HG02870 (cell line): ENCODE results near the gene PSPH.
"Not testable (repeated sequence)": the region's sequence is repeated elsewhere in the genome, so short reads cannot be mapped to it uniquely, and the experiment has no call there.

Source experiments
- ATAC-seq: cut with Tn5 transposase; IDR thresholded peaks from one replicate; pipeline ENCODE4 v1.9.1; 2021; ENCODE audit warnings: mild to moderate bottlenecking, moderate library complexity; ENCODE audit not compliant: unreplicated experiment

Gene PSPH

DNA sequence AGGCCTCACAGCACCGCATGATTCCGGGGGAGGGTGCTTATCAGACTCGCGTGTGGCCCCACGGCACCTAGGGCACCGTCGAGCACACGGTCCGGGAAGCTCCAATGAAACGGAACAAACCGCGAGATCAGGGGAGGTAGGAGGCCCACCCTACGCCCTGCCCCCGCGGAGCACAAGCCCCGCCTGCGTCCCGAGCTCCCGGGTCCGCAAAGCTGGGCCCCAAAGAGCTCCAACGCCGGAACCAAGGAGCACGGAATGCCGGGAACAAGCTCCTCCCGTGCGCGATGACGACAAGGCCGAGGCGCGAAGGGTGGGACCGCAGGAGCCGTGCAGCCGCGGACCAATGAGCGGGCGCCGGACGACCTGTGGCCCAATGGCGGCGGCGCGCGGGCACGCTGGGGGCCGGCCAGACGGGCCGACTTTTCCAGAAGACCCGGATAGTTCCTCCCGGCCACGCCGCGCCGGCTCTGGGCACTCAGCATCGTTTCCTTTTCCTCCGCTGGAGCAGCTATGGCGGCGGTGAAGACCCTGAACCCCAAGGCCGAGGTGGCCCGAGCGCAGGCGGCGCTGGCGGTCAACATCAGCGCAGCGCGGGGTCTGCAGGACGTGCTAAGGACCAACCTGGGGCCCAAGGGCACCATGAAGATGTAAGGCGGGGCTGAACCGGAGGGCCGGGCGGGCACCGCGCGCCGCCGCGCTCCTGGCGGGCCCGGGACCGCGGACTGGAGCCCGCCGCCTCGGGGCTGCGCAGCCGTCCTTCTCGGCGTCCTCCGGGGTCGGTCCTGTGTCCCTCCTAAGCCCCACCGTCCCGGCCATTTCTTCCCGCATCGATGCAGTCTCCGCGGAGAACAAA, at the start of gene PSPH, which contains the start of gene CCT6A:
PSPH (minus strand) TSS at position 106 of the 853 bp plus-strand sequence. CDS start 30,232 bp downstream, outside the sequence.
CCT6A (plus strand) TSS at position 427 of the 853 bp plus-strand sequence; CDS start at position 511, 84 bp downstream.
- peak; percentile 92 for ATAC-seq

- no peak for ATAC-seq
Observed at GRCh38 chr7:56099653-56100052, 48.4 kb upstream of the PSPH start.

- ATAC-seq: not testable (repeated sequence)
Observed at GRCh38 chr7:56098187-56099008, 47.2 kb upstream of the PSPH start.

- no peak for ATAC-seq
Observed at GRCh38 chr7:56097700-56098099, 46.5 kb upstream of the PSPH start.

DNA sequence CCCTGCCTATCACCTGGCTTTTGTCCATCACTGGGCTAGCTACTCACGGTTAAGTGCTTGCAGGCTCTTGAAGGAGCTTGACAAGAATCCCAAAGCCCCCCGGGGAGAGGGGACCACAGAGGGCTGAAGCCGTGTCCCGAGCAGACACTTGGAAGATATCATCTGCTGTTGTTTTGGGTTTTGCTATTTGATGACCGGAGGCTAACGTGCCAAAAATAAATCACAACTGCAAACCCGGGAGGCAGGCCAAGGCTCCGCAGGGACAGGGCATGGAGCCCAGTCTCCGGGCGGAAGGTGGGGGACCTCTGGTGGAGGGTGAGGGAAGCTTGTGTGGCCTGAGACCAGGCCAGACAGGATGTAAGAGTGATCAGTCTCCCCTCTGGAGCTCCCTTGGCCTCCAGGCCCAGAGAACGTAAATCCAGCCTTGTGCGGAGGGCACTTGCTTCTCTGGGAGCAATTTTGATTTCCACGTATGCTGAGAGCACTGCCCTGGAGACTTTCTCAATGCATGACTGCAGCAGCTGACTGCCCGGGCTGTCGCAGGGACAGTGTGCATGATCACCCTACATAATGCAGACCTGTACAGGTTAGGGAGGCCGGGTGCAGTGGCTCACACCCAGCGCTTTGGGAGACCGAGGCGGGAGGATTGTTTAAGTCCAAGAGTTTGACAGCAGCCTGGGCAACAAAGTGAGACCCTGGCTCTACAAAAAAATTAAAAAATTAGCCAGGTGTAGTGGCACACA, 41.7 kb upstream of the PSPH start, which contains the start of gene PHKG1:
PHKG1 (minus strand) TSS at position 164 of the 743 bp plus-strand sequence. CDS start 4,011 bp downstream, outside the sequence.
- no peak for ATAC-seq

DNA sequence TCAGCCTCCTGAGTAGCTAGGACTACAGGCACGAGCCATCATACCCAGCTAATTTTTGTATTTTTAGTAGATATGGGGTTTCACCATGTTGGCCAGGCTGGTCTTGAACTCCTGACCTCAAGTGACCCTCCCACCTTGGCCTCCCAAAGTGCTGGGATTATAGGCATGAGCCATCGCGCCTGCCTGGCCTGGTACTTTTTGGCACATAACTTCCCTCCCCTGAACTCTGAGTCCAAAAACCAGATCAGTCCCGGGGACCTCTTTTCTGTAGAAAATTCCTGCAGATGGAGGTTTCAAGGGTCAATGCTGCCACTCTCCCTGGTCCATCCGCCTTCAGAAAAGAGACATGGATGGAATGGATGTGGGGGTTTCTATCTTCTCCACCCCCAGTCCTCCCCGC, 41.1 kb upstream of the PSPH start:
- not testable (repeated sequence) for ATAC-seq

GRCh38 chr7:56091591-56091990, 40.3 kb upstream of the PSPH start:
- no peak for ATAC-seq

- no peak for ATAC-seq
Observed at GRCh38 chr7:56087445-56087844, 36.2 kb upstream of the PSPH start.

- no peak for ATAC-seq
Observed at GRCh38 chr7:56086761-56087160, 35.5 kb upstream of the PSPH start.

DNA sequence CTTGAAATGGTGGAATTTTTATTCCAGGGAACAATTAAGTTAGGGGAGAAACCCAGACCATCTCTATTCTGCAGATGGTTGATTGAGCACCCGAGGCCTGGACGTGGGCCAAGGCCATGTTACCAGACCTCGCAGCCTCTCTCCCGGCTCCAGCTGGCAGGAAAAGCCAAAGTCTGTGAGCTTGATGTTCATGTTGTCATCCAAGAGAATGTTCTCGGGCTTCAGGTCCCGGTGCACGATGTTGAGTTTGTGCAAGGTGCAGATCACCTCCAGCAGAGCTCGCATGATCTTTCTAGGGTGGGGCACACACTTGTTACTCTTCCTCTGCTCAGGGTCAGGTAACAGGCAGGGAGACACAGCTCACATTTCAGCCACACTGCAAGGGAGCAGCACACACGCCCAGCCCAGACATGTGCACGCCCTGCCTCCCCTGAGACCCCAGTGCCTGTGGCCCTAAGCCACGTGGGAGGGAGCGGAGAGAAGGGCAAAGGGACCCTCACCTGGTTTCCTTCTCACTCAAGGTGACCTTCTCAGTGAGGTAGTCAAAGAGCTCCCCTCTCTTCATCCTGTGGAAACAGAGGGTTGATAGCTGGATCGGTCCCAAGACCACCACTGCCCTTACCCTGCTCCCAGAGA, 32.0 kb upstream of the PSPH start:
- ATAC-seq: no peak

GRCh38 chr7:56081626-56082340, 30.5 kb upstream of the PSPH start:
- ATAC-seq: no peak

- ATAC-seq: not testable (repeated sequence)
Observed at GRCh38 chr7:56080726-56081435, 29.6 kb upstream of the PSPH start.

DNA sequence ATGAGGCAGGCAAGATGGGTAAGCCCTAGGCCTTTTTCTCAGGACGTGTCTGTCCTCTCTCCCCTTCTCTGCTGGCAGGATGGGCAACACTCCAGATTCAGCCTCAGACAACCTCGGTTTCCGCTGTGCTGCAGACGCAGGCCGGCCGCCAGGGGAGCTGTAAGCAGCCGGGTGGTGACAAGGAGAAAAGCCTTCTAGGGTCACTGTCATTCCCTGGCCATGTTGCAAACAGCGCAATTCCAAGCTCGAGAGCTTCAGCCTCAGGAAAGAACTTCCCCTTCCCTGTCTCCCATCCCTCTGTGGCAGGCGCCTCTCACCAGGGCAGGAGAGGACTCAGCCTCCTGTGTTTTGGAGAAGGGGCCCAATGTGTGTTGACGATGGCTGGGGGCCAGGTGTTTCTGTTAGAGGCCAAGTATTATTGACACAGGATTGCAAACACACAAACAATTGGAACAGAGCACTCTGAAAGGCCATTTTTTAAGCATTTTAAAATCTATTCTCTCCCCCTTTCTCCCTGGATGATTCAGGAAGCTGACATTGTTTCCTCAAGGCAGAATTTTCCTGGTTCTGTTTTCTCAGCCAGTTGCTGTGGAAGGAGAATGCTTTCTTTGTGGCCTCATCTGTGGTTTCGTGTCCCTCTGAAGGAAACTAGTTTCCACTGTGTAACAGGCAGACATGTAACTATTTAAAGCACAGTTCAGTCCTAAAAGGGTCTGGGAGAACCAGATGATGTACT, 28.4 kb upstream of the PSPH start:
- ATAC-seq: no peak

GRCh38 chr7:56078196-56078595, 27.0 kb upstream of the PSPH start:
- ATAC-seq: no peak

GRCh38 chr7:56077681-56078080, 26.4 kb upstream of the PSPH start:
- no peak for ATAC-seq

- peak; percentile 86 for ATAC-seq
Observed at GRCh38 chr7:56074371-56074791, 23.1 kb upstream of the PSPH start.

GRCh38 chr7:56066376-56066775, 15.1 kb upstream of the PSPH start:
- ATAC-seq: not testable (repeated sequence)

DNA sequence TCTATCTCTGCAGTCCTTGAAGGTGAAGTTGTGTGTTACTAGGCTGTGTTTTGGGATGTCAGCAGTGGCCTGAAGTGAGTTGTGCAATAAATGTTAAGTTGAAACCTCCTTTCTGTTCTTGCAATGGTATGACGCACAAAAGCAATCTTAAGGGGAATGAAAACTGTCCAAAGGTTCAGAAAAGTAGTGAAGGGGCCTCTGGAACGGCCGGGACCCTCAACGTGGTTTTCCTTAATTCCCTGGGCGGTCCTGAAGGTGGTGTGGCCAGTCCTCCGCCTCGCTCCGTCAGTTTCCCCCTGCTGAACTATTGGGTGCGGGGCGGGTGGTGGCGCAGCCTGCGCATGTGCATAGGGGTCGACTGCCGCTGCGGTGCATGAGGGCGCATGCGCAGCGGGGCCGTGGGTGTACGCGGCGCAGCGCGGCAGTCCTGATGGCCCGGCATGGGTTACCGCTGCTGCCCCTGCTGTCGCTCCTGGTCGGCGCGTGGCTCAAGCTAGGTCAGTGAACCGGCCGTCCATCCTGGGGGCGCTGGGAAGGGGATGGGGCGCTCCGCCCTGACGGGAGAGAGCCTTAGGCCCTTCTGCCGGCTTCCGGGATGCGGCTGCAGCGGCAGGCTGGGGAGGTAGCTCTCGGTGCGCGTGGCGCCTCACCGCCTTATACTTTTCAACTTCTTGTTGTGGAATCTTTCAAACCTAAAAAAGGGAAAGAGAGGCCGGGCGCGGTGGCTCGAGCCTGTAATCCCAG, 12.8 kb upstream of the PSPH start, which contains the start of gene SUMF2:
SUMF2 (plus strand) TSS at position 405 of the 744 bp plus-strand sequence; CDS start at position 431, 26 bp downstream.
- ATAC-seq: peak; percentile 79
